ENCODE data around the gene PSD4.

PSD4 gene

GRCh38 chr2:113169586-113169985 lies 4.2 kb upstream of the PSD4 start:
- no peak for TF ChIP-seq CTCF (IDR thresholded peaks at IDR 0.05; ENCODE audit: unreplicated experiment in 3 of 3)
- H3K36me3 Mint-ChIP-seq (ENCODE audit: low read depth), result no peaks in the 10 kb centered on the region

GRCh38 chr2:113171334-113172075 lies 2.3 kb upstream of the PSD4 start:
- H3K27me3 Mint-ChIP-seq (ENCODE audit: low read depth), result peaks cover 9% of the 10 kb centered on the region
- no peaks in the 10 kb centered on the region for H3K9me3 Mint-ChIP-seq
- no peak overlapping the region for H3K27ac Mint-ChIP-seq
- no peak overlapping the region for H3K4me3 Mint-ChIP-seq
- no peak for TF ChIP-seq CTCF (IDR thresholded peaks at IDR 0.05; ENCODE audit: unreplicated experiment in 3 of 3)
- no peaks in the 10 kb centered on the region for H3K36me3 Mint-ChIP-seq (ENCODE audit: low read depth)
- H3K4me1 Mint-ChIP-seq, result peaks cover 5% of the 10 kb centered on the region

More at GRCh38 chr2:113169586-113169985, 4.2 kb upstream of the PSD4 start:
- Mint-ChIP-seq H3K4me3 (no peak overlapping the region), H3K27ac (no peak overlapping the region), H3K4me1 (no peaks in the 10 kb centered on the region), H3K9me3 (no peaks in the 10 kb centered on the region), H3K27me3 (ENCODE audit: low read depth) (peaks cover 13% of the 10 kb centered on the region)

GRCh38 chr2:113172721-113173541 lies 840 bp upstream of the PSD4 start:
- H3K27ac Mint-ChIP-seq, result no peak overlapping the region
- no peaks in the 10 kb centered on the region for H3K36me3 Mint-ChIP-seq (ENCODE audit: low read depth)
- H3K27me3 Mint-ChIP-seq (ENCODE audit: low read depth), result peaks cover 9% of the 10 kb centered on the region
- no peaks in the 10 kb centered on the region for H3K9me3 Mint-ChIP-seq
- no peak for TF ChIP-seq CTCF (IDR thresholded peaks at IDR 0.05; ENCODE audit: unreplicated experiment in 3 of 3)
- peaks cover 5% of the 10 kb centered on the region for H3K4me1 Mint-ChIP-seq
- no peak overlapping the region for H3K4me3 Mint-ChIP-seq

- Mint-ChIP-seq H3K4me1 (peaks cover 5% of the 10 kb centered on the region), H3K27ac (no peak overlapping the region), H3K4me3 (no peak overlapping the region), H3K9me3 (no peaks in the 10 kb centered on the region), H3K36me3 (ENCODE audit: low read depth) (no peaks in the 10 kb centered on the region), H3K27me3 (ENCODE audit: low read depth) (peaks cover 8% of the 10 kb centered on the region)
- TF ChIP-seq CTCF (IDR thresholded peaks at IDR 0.05; ENCODE audit: unreplicated experiment in 3 of 3), result no peak
Observed at GRCh38 chr2:113174376-113174750, 592 bp downstream of the PSD4 start.

- no peaks in the 10 kb centered on the region for H3K9me3 Mint-ChIP-seq
- no peaks in the 10 kb centered on the region for H3K36me3 Mint-ChIP-seq (ENCODE audit: low read depth)
- peaks cover 8% of the 10 kb centered on the region for H3K27me3 Mint-ChIP-seq (ENCODE audit: low read depth)
- peaks cover 5% of the 10 kb centered on the region for H3K4me1 Mint-ChIP-seq
- H3K27ac Mint-ChIP-seq, result peak overlapping the region in 1 of 3 experiments; percentile 8
- H3K4me3 Mint-ChIP-seq, result no peak overlapping the region
- TF ChIP-seq CTCF (IDR thresholded peaks at IDR 0.05; ENCODE audit: unreplicated experiment in 3 of 3), result no peak
Observed at GRCh38 chr2:113175042-113175628, 1.4 kb downstream of the PSD4 start.

Data from nephron (organoid).